ENCODE data around the gene PIK3R5.

- TF ChIP-seq CEBPB (IDR thresholded peaks at IDR 0.05) (no peak), FOXM1 (IDR thresholded peaks at IDR 0.05; ENCODE audit: borderline replicate concordance, low read depth) (no peak), REST (IDR thresholded peaks at IDR 0.05; ENCODE audit: low read depth) (no peak)
Observed at GRCh38 chr17:8959312-8959918, 6.1 kb downstream of the PIK3R5 start.

Measured in Ishikawa (cell line).